Measurements from ENCODE around the gene RBM7.

Gene RBM7

GRCh38 chr11:114426280-114426679 lies 25.8 kb downstream of the RBM7 start:
- H3F3A ChIP-seq (ENCODE audit: insufficient read depth): no peaks in the 10 kb centered on the region
- no peak for TF ChIP-seq EZH2phosphoT487 (conservative IDR thresholded peaks at IDR 0.05; ENCODE audit: low read length)
- TF ChIP-seq CTCF (IDR thresholded peaks at IDR 0.05; ENCODE audit: insufficient read depth, low read length, poor library complexity, severe bottlenecking): no peak
- H4K20me1 ChIP-seq (ENCODE audit: low read depth, low read length): no peaks in the 10 kb centered on the region
- H2AFZ ChIP-seq (ENCODE audit: low read depth, low read length, severe bottlenecking): no peak overlapping the region
- H3K9me3 ChIP-seq (ENCODE audit: insufficient read depth, low read length): no peaks in the 10 kb centered on the region
- H3K79me2 ChIP-seq (ENCODE audit: insufficient read depth, low read length): no peaks in the 10 kb centered on the region
- H3K27me3 ChIP-seq (ENCODE audit: low read length): no peaks in the 10 kb centered on the region
- H3K9me2 ChIP-seq (replicated peaks; ENCODE audit: insufficient read depth, low read length): no peaks in the 10 kb centered on the region
- no peak overlapping the region for H3K4me3 ChIP-seq (ENCODE audit: insufficient read depth, low read length, poor library complexity, severe bottlenecking)
- H3K9ac ChIP-seq (ENCODE audit: low read length): no peak overlapping the region
- no peaks in the 10 kb centered on the region for H3K36me3 ChIP-seq (ENCODE audit: low read length)
- H3K27ac ChIP-seq (ENCODE audit: low read depth, low read length): no peak overlapping the region
- H3K4me2 ChIP-seq (ENCODE audit: low read depth, low read length, poor library complexity, severe bottlenecking): no peak overlapping the region

GRCh38 chr11:114430290-114430689 lies 29.8 kb downstream of the RBM7 start:
- Histone ChIP-seq H3K4me2 (ENCODE audit: low read depth, low read length, poor library complexity, severe bottlenecking) (no peak overlapping the region), H2AFZ (ENCODE audit: low read depth, low read length, severe bottlenecking) (no peak overlapping the region)

GRCh38 chr11:114432893-114433292 lies 32.4 kb downstream of the RBM7 start:
- Histone ChIP-seq H3K4me3 (ENCODE audit: insufficient read depth, low read length, poor library complexity, severe bottlenecking) (no peak overlapping the region), H3K4me2 (ENCODE audit: low read depth, low read length, poor library complexity, severe bottlenecking) (no peak overlapping the region), H3K79me2 (ENCODE audit: insufficient read depth, low read length) (no peaks in the 10 kb centered on the region), H3K27me3 (ENCODE audit: low read length) (no peaks in the 10 kb centered on the region), H4K20me1 (ENCODE audit: low read depth, low read length) (no peaks in the 10 kb centered on the region), H3K9me3 (ENCODE audit: insufficient read depth, low read length) (no peaks in the 10 kb centered on the region), H2AFZ (ENCODE audit: low read depth, low read length, severe bottlenecking) (no peak overlapping the region), H3K27ac (ENCODE audit: low read depth, low read length) (no peak overlapping the region), H3K9me2 (replicated peaks; ENCODE audit: insufficient read depth, low read length) (no peaks in the 10 kb centered on the region), H3K36me3 (ENCODE audit: low read length) (no peaks in the 10 kb centered on the region), H3K9ac (ENCODE audit: low read length) (no peak overlapping the region), H3F3A (ENCODE audit: insufficient read depth) (no peaks in the 10 kb centered on the region)
- TF ChIP-seq EZH2phosphoT487 (conservative IDR thresholded peaks at IDR 0.05; ENCODE audit: low read length): no peak
- TF ChIP-seq CTCF (IDR thresholded peaks at IDR 0.05; ENCODE audit: insufficient read depth, low read length, poor library complexity, severe bottlenecking): no peak

More at GRCh38 chr11:114430290-114430689, 29.8 kb downstream of the RBM7 start:
- H3K27me3 ChIP-seq (ENCODE audit: low read length): no peaks in the 10 kb centered on the region
- H3K9me3 ChIP-seq (ENCODE audit: insufficient read depth, low read length): no peaks in the 10 kb centered on the region
- H3K9me2 ChIP-seq (replicated peaks; ENCODE audit: insufficient read depth, low read length): no peaks in the 10 kb centered on the region
- no peaks in the 10 kb centered on the region for H4K20me1 ChIP-seq (ENCODE audit: low read depth, low read length)
- H3K36me3 ChIP-seq (ENCODE audit: low read length): no peaks in the 10 kb centered on the region
- no peak overlapping the region for H3K9ac ChIP-seq (ENCODE audit: low read length)
- H3K4me3 ChIP-seq (ENCODE audit: insufficient read depth, low read length, poor library complexity, severe bottlenecking): no peak overlapping the region
- H3K27ac ChIP-seq (ENCODE audit: low read depth, low read length): no peak overlapping the region
- TF ChIP-seq CTCF (IDR thresholded peaks at IDR 0.05; ENCODE audit: insufficient read depth, low read length, poor library complexity, severe bottlenecking) (no peak), EZH2phosphoT487 (conservative IDR thresholded peaks at IDR 0.05; ENCODE audit: low read length) (no peak)
- H3F3A ChIP-seq (ENCODE audit: insufficient read depth): no peaks in the 10 kb centered on the region
- H3K79me2 ChIP-seq (ENCODE audit: insufficient read depth, low read length): no peaks in the 10 kb centered on the region
